H4 (cell line): ENCODE measurements around the gene ILF3. TPM values are rescaled to one million over a fixed set of nuclear protein-coding genes. Genes with fewer than 3 reads are reported as not detected.

Experiments
- DNase-seq: peaks from one replicate; pipeline ENCODE4 v3.0.0-alpha.2; 2015; ENCODE audit warnings: low spot score
- total RNA-seq: library from RNA; depleted of rRNA; stranded (reverse); fragments of >200 nt; shearing (Covaris generic); gene quantifications from 2 replicates; pipeline ENCODE4 v1.2.3, GENCODE V29; 2014; rRNA removed

The ILF3 gene
- total RNA-seq, 1 experiment from 2014 or later, result 109 TPM

DNA sequence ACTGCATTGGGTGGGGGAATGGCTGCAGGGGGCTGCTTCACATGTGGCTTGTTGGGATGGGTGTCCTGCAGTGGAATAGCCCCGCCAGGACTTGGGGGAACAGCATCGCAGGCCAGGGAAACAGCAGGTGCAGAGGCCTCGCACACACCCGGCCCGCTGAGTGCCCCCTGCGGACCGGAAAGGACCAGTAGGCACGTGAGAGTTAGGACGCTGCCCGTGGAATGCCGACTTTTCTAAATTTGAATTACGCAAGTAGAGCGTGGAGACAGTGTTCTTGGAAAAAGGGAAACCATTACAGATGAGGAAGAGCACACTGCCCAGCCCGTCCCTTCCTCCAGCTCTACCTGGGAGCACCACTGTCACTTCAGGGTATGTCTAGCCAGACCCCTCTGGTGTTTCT is 75.3 kb downstream of the ILF3 start:
- DNase-seq, result no peak

DNA sequence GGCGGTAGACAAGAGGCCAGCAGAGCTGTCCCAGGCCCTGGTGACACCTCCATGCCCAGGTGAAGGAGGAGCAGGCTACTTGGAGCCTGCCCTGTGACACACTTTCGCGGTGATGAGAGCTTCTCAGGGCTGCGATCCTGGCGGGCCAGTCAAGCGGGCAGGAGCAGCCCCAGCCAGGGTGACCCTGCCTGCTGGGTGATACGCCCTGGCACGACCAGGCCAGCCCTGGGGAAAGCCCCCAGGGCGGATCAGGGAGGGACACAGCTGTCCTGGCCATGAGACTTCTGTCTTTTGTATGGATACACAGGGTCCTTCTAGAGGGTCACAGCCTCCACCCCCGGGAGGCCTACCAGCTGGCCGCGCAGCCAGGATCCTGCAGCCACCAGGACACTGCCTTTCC is 76.8 kb downstream of the ILF3 start:
- DNase-seq, result no peak

DNA sequence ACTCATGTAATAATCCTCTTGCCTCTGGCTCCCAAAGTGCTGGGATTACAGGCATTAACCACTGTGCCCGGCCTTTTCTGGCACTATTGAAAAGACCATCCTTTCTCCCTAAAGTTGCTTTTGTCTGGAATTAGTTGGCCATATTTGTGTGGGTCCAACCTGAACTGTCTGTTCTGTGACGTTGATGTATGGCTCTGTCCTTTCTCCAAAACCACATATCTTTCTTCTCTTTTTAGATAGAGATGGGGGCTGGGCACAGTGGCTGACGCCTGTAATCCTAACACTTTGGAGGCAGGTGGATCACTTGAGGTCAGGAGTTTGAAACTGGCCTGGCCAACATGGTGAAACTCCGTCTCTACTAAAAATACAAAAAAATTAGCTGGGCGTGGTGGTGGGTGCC is 81.6 kb downstream of the ILF3 start:
- no peak for DNase-seq

DNA sequence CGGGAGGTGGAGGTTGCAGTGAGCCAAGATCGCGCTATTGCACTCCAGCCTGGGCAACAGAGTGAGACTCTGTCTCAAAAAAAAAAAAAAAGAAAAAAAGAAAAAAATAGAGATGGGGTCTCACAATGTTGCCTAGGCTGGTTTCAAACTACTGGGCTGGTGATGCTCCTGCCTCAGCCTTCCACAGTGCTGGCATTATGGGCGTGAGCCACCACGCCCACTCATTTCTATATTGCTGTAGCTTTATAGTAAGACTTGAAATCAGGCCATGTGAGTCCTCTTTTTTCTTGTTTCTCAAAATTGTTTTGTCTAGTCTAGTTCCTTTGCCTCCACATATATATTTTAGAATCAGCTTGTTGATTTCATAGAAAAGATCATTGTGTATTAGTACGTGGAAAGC is 82.0 kb downstream of the ILF3 start:
- DNase-seq, result no peak

DNA sequence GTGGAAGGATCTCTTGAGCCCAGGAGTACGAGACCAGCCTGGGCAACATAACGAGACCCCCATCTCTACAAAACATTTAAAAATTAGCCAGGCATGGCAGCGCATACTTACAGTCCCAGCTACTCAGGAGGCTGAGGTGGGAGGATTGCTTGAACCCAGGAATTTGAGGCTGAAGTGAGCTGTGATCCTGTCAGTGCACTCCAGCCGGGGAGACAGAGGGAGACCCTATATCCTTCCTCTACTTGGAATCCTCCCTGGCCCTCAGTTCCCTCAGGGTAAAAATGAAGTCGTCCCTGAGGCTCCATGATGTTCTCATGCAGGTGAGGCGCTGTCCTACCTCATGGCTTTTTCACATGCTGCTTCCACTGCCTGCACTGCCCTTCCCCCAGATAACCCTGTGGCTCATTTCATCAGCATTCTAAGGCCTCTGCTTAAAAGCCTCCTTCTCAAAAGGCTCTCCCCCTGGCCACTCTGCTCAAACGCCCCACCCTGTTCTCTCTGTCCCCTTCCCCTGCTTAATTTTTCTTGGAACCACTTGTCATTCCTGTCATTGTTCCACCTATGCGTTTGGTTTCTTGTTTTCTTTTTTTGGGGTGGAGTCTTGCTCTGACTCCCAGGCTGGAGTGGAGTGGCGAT is 82.9 kb downstream of the ILF3 start:
- DNase-seq, result no peak

DNA sequence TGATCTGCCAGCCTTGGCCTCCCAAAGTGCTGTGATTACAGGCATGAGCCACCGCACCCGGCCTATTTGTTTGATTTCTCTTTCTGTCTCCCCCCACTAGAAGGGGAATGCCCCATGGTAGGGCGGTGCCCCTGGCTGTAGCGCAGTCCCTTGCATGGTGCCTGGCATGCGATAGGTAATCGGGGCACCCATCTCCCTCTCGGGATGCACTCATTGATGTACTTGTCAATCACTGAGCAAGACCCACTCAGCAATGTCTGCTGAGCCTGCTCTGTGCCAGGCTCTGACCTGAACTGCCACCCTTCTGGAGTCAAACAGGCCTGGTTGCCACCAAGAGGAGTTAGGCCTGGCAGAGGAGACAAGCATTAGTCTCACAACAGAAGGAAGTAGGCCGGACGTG is 83.6 kb downstream of the ILF3 start:
- no peak for DNase-seq

DNA sequence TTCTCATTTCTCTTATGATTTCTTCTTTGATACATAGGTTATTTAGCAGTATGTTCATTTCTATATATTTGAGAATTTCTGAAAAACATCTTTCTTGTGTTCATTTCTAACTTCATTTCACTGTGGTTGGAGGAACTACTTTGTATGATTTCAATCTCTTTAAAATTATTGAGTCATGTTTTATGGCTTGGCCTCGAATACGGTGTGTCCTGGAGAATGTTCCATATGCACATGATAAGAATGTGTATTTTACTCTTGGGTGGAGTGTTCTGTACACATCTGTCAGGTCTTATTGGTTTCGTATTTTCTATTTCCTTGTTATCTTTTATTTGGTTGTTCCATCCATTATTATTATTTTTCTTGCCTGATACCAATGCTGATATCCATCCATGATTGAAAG is 86.7 kb downstream of the ILF3 start:
- no peak for DNase-seq

Other genes with a start within 250 kb of the ILF3 start
- gene PDE4A, start 233.8 kb upstream of the ILF3 start, total RNA-seq, result 1.0 and 1.1 TPM in 2 replicates
- 40.9 and 43.3 TPM in 2 replicates for gene KEAP1, start 151.0 kb upstream of the ILF3 start, total RNA-seq
- gene S1PR5, start 136.9 kb upstream of the ILF3 start, total RNA-seq, result 1.0 and 1.7 TPM in 2 replicates
- gene ATG4D, start 110.4 kb upstream of the ILF3 start, total RNA-seq, result 13.1 and 18.6 TPM in 2 replicates
- gene KRI1, start 88.3 kb upstream of the ILF3 start, total RNA-seq, result 7.7 and 8.3 TPM in 2 replicates
- 3.2 and 5.2 TPM in 2 replicates for gene CDKN2D, start 85.4 kb upstream of the ILF3 start, total RNA-seq
- 7.8 and 14.8 TPM in 2 replicates for gene AP1M2, start 67.0 kb upstream of the ILF3 start, total RNA-seq
- 9.9 and 11.8 TPM in 2 replicates for gene SLC44A2, start 28.8 kb upstream of the ILF3 start, total RNA-seq
- 21.4 and 29.6 TPM in 2 replicates for gene QTRT1, start 47.1 kb downstream of the ILF3 start, total RNA-seq
- gene DNM2, start 63.7 kb downstream of the ILF3 start, total RNA-seq, result 24.3 and 31.0 TPM in 2 replicates
- gene TMED1, start 181.9 kb downstream of the ILF3 start, total RNA-seq, result 66.2 and 100 TPM in 2 replicates
- not detected in 2 replicates for gene C19orf38, start 194.1 kb downstream of the ILF3 start, total RNA-seq
- 21.0 and 21.2 TPM in 2 replicates for gene CARM1, start 217.2 kb downstream of the ILF3 start, total RNA-seq